A549 (cell line): ENCODE measurements around the gene GOLGA5.

Experiments used
- CTCF ChIP-seq: fragments of >200 bp; sonication (Bioruptor Twin); formaldehyde crosslinking; IDR thresholded peaks from 3 replicates; pipeline ENCODE4 v1.5.1; 2016
- EP300 ChIP-seq, 2 experiments: fragments of >200 bp; sonication (Bioruptor Twin); formaldehyde crosslinking; IDR thresholded peaks; 2 replicates in 1 of 2; 3 replicates in 1 of 2; pipeline ENCODE4 v1.6.1; 2016 to 2017
- NFE2L2 ChIP-seq: fragments of 150-350 bp; conservative IDR thresholded peaks from 2 replicates; pipeline ENCODE4 v1.6.1; 2014; ENCODE audit warnings: low read length
- TF ChIP-seq, protein P1 (sequence below): IDR thresholded peaks from 2 replicates; pipeline ENCODE4 v1.6.1; 2012

GRCh38 chr14:92748259-92749016 is 45.7 kb upstream of the GOLGA5 start, which contains the start of gene LGMN:
- no peak for TF ChIP-seq CTCF
- TF ChIP-seq, protein P1, sequence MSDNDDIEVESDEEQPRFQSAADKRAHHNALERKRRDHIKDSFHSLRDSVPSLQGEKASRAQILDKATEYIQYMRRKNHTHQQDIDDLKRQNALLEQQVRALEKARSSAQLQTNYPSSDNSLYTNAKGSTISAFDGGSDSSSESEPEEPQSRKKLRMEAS = peak; percentile 86
- no peak for TF ChIP-seq NFE2L2
- TF ChIP-seq EP300 (IDR thresholded peaks at IDR 0.05) = no peak
